Measurements from ENCODE around the gene HHEX. TPM values are rescaled to one million over a fixed set of nuclear protein-coding genes. Genes with fewer than 3 reads are reported as not detected.

Gene HHEX
- total and polyA plus RNA-seq, 8 donors: 17.6 to 71.2 (median 24.6) TPM

DNA sequence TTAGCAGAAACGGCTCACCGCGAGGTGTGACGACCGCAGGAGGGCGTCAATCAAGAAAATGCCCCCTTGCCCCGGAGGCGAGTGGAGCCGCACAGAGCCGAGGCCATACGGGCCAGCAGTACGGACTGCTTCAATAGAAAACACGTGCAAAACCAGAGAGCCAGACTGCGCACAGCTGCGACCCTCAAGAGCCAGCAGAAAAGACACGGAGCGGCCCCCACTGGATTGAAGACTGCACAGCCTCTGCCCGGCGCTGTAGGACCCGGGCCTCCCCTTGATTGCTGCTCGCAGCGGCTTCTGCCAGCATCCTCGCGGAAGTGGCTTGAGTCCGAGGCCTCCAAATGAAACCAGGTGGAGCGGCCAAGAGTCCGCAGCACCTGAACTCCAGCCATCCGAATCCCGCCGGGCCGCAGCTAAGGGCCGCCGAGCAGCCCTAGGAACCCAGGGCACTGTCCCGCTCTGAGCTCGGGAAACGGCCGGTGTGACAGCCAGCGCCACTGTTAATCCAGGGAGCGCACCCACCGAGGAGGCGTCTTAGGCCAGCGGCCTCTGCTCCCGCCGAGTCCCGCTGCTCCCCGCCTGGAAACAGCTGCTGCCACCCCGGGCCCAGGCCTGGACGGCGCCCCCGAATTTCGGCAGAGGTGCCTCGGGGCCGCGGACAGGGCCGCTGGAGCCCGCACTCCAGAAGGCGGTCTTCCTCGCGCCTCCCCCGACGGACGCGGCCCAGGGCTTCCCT is 660 bp upstream of the HHEX start:
- Histone ChIP-seq H3K9me3 (no peaks in the 10 kb centered on the region), H3K27ac (peak overlapping the region; percentile 67 to 81 (median 78)), H3K27me3 (no peaks in the 10 kb centered on the region), H3K36me3 (peaks cover 0 to 4% (median 0%) of the 10 kb centered on the region in 3 donors), H3K4me1 (peaks cover 3 to 15% (median 12%) of the 10 kb centered on the region in 3 donors), H3K4me3 (peak overlapping the region; percentile 47 to 86 (median 66))
- FAIRE-seq (no peak), DNase-seq (peak in 3 of 6 donors; percentile 39 to 88 (median 48)), ATAC-seq (peak; percentile 51 to 54 (median 52))
- intact Hi-C loops (cut with DNase I): no loop called here
- TF ChIP-seq, protein P1, sequence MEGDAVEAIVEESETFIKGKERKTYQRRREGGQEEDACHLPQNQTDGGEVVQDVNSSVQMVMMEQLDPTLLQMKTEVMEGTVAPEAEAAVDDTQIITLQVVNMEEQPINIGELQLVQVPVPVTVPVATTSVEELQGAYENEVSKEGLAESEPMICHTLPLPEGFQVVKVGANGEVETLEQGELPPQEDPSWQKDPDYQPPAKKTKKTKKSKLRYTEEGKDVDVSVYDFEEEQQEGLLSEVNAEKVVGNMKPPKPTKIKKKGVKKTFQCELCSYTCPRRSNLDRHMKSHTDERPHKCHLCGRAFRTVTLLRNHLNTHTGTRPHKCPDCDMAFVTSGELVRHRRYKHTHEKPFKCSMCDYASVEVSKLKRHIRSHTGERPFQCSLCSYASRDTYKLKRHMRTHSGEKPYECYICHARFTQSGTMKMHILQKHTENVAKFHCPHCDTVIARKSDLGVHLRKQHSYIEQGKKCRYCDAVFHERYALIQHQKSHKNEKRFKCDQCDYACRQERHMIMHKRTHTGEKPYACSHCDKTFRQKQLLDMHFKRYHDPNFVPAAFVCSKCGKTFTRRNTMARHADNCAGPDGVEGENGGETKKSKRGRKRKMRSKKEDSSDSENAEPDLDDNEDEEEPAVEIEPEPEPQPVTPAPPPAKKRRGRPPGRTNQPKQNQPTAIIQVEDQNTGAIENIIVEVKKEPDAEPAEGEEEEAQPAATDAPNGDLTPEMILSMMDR (IDR thresholded peaks at IDR 0.05): no peak
- WGBS, 2 donors: 2% methylated on average over 61 to 63 of the region's 63 CpGs

DNA sequence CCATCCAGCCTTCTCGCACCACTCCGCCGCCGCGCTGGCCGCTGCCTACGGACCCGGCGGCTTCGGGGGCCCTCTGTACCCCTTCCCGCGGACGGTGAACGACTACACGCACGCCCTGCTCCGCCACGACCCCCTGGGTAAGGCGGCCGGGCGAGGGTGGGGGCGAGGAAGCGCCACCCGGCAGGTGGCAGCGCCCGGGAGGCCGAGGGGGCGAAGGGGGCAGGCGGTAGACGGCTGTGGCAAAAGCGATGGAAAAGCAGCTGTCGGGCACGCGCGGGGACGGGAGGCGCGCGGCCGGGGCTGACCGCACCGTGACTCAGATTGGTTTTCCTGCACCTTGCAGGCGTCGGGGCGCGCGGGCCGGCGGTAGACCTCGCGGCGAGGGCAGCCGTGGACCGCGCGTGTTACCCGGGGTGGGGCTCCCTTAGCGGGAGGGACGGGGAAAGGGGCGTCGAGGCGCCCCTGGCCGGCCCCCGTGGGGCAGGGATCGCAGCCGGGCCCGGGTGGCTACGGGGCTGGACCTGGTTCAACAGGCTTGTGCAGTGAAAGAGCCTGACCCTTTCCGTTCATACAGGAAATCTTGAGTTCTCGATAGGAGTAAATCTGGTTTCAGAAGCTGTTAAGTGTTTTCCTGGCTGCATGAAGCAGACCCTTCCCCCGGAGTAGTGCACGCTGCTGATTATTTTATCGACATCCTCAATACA is 608 bp downstream of the HHEX start:
- intact Hi-C loops (cut with DNase I): no loop called here
- peak; percentile 39 to 84 (median 63) for DNase-seq
- TF ChIP-seq, protein P1 (IDR thresholded peaks at IDR 0.05): no peak
- peaks cover 0 to 4% (median 0%) of the 10 kb centered on the region in 3 donors for H3K36me3 ChIP-seq
- 2 to 3% methylated on average over 66 to 73 of the region's 73 CpGs for WGBS, 2 donors
- ATAC-seq: peak; percentile 50 to 66 (median 58)
- peaks cover 7 to 26% (median 17%) of the 10 kb centered on the region in 3 donors for H3K4me1 ChIP-seq
- peak overlapping the region; percentile 66 to 90 (median 83) for H3K27ac ChIP-seq
- no peaks in the 10 kb centered on the region for H3K9me3 ChIP-seq
- FAIRE-seq: no peak
- no peaks in the 10 kb centered on the region for H3K27me3 ChIP-seq
- peak overlapping the region; percentile 51 to 86 (median 66) for H3K4me3 ChIP-seq

DNA sequence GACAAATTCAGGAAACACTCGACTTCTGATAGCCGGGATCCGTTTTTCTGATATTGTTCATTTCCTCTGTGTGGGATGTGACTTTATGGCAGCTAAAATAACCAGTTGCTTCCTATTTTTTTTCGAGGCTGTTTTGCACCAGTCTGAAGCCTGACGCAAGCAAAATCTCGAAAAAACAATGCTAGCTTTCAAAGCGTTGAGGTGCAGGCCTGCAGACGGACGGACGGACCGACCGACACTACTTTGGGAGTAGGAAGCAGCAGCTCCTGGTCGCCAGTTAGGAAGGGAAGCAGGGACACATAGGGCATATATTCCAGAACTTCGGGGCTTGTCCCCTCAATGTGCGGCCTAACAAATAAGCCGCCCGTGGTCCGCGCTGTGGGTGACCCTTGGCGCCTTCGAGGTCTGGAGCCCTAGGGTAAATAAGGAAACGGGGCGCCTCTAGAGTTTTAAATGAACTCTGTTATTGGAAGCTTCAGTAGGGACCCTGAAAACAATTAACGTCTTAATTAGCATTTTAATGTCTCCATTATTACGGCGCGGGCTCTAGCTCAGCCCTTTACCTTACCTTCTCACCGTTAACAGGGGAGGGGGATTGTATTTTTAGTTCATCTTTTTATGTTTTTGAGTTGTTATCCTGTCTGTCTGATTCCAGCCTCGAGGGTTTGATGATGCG is 1.3 kb downstream of the HHEX start:
- Histone ChIP-seq H3K4me3 (peak overlapping the region; percentile 51 to 86 (median 66)), H3K9me3 (no peaks in the 10 kb centered on the region), H3K27ac (peak overlapping the region; percentile 37 to 90 (median 83)), H3K36me3 (peaks cover 0 to 4% (median 0%) of the 10 kb centered on the region in 3 donors), H3K4me1 (peaks cover 7 to 27% (median 17%) of the 10 kb centered on the region in 3 donors), H3K27me3 (no peaks in the 10 kb centered on the region)
- DNase-seq (peak in 3 of 6 donors; percentile 29 to 33 (median 30)), ATAC-seq (no peak), FAIRE-seq (no peak)
- WGBS, 2 donors: 40 to 53% methylated on average over 30 of the region's 30 CpGs
- intact Hi-C loops (cut with DNase I): no loop called here
- TF ChIP-seq, protein P1 (IDR thresholded peaks at IDR 0.05): no peak

DNA sequence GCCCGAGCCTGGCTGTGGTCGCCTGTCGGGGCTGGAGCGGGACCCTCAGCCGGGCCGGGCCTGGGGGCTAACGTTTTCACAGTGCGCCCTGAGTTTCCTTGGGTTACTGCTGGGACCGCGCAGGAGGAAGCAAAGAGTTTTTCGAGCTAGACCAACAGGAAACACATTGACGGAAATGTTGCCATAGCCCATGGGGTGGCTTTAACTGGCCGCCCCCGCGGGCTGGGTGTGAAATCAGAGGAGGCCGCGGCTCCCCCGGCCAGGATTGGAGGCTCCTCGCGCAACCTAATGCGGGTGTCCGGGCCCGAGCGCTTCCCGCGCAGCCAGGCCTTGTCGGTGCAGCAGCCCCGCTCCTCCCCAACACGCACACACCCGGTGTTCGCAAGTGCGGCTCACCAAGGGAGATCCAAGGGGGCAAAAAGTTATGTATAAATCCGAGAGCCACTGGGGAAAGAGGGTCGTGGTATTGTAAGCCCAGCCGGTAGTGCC is 1.9 kb downstream of the HHEX start:
- DNase-seq: peak; percentile 10 to 77 (median 44)
- Histone ChIP-seq H3K4me1 (peaks cover 7 to 33% (median 17%) of the 10 kb centered on the region in 3 donors), H3K27me3 (no peaks in the 10 kb centered on the region), H3K36me3 (peaks cover 0 to 4% (median 0%) of the 10 kb centered on the region in 3 donors), H3K27ac (peak overlapping the region; percentile 37 to 90 (median 83)), H3K9me3 (no peaks in the 10 kb centered on the region), H3K4me3 (peak overlapping the region; percentile 8 to 86 (median 66))
- intact Hi-C loops (cut with DNase I): no loop called here
- peak in 2 of 4 donors; percentile 0 to 10 for ATAC-seq
- no peak for FAIRE-seq
- 44 to 57% methylated on average over 35 of the region's 35 CpGs for WGBS, 2 donors
- TF ChIP-seq, protein P1 (IDR thresholded peaks at IDR 0.05): no peak

Measured in pancreas (tissue), 10 donors.